ENCODE measurements around the gene RNF157. TPM values are rescaled to one million over a fixed set of nuclear protein-coding genes. Genes with fewer than 3 reads are reported as not detected.

RNF157 gene
- polyA plus RNA-seq, 10 donors, result 5.6 to 15.7 (median 9.8) TPM

Other genes with a start within 250 kb of the RNF157 start
- gene CDK3, start 239.6 kb downstream of the RNF157 start, polyA plus RNA-seq (ENCODE audit: insufficient read length in 10 of 10), result 10 to 100 TPM in 1 of 10 donors, 1 to 10 TPM in 9; 3.9 to 12.1 (median 7.1) TPM
- 10 to 100 TPM in 2 of 10 donors, under 1 TPM in 7, not detected in 1; 0.11 to 12.4 (median 0.18) TPM for gene EVPL, start 213.2 kb downstream of the RNF157 start, polyA plus RNA-seq (ENCODE audit: insufficient read length in 10 of 10)
- 10 to 100 TPM; 62.0 to 92.5 (median 78.8) TPM for gene SRP68, start 168.0 kb downstream of the RNF157 start, polyA plus RNA-seq (ENCODE audit: insufficient read length in 10 of 10)
- not detected for gene GALR2, start 165.7 kb downstream of the RNF157 start, polyA plus RNA-seq (ENCODE audit: insufficient read length in 10 of 10)
- 10 to 100 TPM in 3 of 10 donors, 1 to 10 TPM in 7; 1.7 to 17.8 (median 6.9) TPM for gene ZACN, start 161.3 kb downstream of the RNF157 start, polyA plus RNA-seq (ENCODE audit: insufficient read length in 10 of 10)
- gene EXOC7, start 136.7 kb downstream of the RNF157 start, polyA plus RNA-seq (ENCODE audit: insufficient read length in 10 of 10), result 100 to 1,000 TPM in 1 of 10 donors, 10 to 100 TPM in 9; 63.9 to 103 (median 82.0) TPM
- under 1 TPM in 7 of 10 donors, not detected in 3; 0.05 to 0.41 (median 0.12) TPM for gene FOXJ1, start 99.2 kb downstream of the RNF157 start, polyA plus RNA-seq (ENCODE audit: insufficient read length in 10 of 10)
- gene UBALD2, start 24.9 kb upstream of the RNF157 start, polyA plus RNA-seq (ENCODE audit: insufficient read length in 10 of 10), result 10 to 100 TPM; 11.9 to 20.7 (median 16.8) TPM
- 1 to 10 TPM; 2.1 to 4.7 (median 3.4) TPM for gene QRICH2, start 67.8 kb upstream of the RNF157 start, polyA plus RNA-seq (ENCODE audit: insufficient read length in 10 of 10)
- gene PRPSAP1, start 113.4 kb upstream of the RNF157 start, polyA plus RNA-seq (ENCODE audit: insufficient read length in 10 of 10), result 10 to 100 TPM; 29.0 to 51.6 (median 36.0) TPM
- gene SPHK1, start 144.1 kb upstream of the RNF157 start, polyA plus RNA-seq (ENCODE audit: insufficient read length in 10 of 10), result 1 to 10 TPM in 9 of 10 donors, under 1 TPM in 1; 0.84 to 3.1 (median 1.6) TPM
- 10 to 100 TPM; 13.0 to 24.8 (median 16.2) TPM for gene UBE2O, start 212.7 kb upstream of the RNF157 start, polyA plus RNA-seq (ENCODE audit: insufficient read length in 10 of 10)
- under 1 TPM in 6 of 10 donors, not detected in 4; 0.17 to 0.83 (median 0.40) TPM for gene AANAT, start 227.1 kb upstream of the RNF157 start, polyA plus RNA-seq (ENCODE audit: insufficient read length in 10 of 10)